K562 (cell line): Measurements from ENCODE around the gene GBA3. TPM values are rescaled to one million over a fixed set of nuclear protein-coding genes. Genes with fewer than 3 reads are reported as not detected.

ENCODE experiments used
- ATAC-seq: fragments of 200-7000 bp; cut with Tn5 transposase; 3 replicates; pipeline ENCODE4 v1.9.1; 2020; ENCODE audit warnings: moderate library complexity
- BruUV-seq: library from RNA; stranded (reverse); fragments of 400-500 nt; replicated peaks from 2 replicates; lab custom pipeline; 2021; lab: Mats Ljungman, UMichigan
- CTCF ChIA-PET: fragments of 300-600 bp; formaldehyde crosslinking; extraction: SDS; loops from one replicate; lab custom pipeline; 2021; ENCODE audit warnings: low intra/inter-chr PET ratio; lab: Yijun Ruan, JAX
- POLR2A ChIA-PET: fragments of 300-600, 350-650 bp; sonication (Branson Sonifier 250); formaldehyde crosslinking; extraction: SDS; loops from one replicate; lab custom pipeline; 2021; ENCODE audit warnings: antibody characterized with exemption, inconsistent platforms; lab: Yijun Ruan, JAX
- DNase-seq, 4 experiments: peaks; one replicate each; pipeline versions ENCODE4 v3.0.0 to v3.0.0-alpha.2; 2011 to 2018; ENCODE audit warnings: low spot score in 3 of 4, mixed read lengths in 3 of 4; ENCODE audit errors: extremely low read depth in 1 of 4
- FAIRE-seq: peaks from 2 replicates; lab custom pipeline; 2011; peaks lifted over from hg19 to GRCh38; lab: Jason Lieb, UNC
- H2AFZ ChIP-seq: 2 replicates; pipeline ENCODE4 v1.6.0; 2011; ENCODE audit warnings: low read depth, low read length, control low read depth, inconsistent platforms
- H3K27ac ChIP-seq: fragments of 200-600 bp; 3 replicates; pipeline ENCODE4 v1.8.0; 2011; ENCODE audit warnings: low read depth, mild to moderate bottlenecking, control low read depth, inconsistent platforms, low read length, moderate library complexity, mixed read lengths; ENCODE audit errors: extremely low read depth
- H3K27me3 ChIP-seq, 2 experiments: fragments of 300-600 bp in 1 of 2; 2 replicates in 1 of 2; 3 replicates in 1 of 2; pipeline versions ENCODE4 v1.6.0 to v1.8.0; 2011; ENCODE audit warnings: inconsistent platforms in 2 of 2, low read length in 2 of 2, mild to moderate bottlenecking in 1 of 2, mixed read lengths in 1 of 2, moderate library complexity in 1 of 2; ENCODE audit not compliant: control insufficient read depth in 2 of 2, insufficient read depth in 2 of 2
- H3K36me3 ChIP-seq: fragments of 300-600 bp; 3 replicates; pipeline ENCODE4 v1.8.0; 2011; ENCODE audit warnings: mild to moderate bottlenecking, low read length, inconsistent platforms; ENCODE audit not compliant: control insufficient read depth, insufficient read depth
- H3K4me1 ChIP-seq, 2 experiments: fragments of 200-600 bp in 1 of 2; replicated peaks in 1 of 2; 2 replicates in 1 of 2; 3 replicates in 1 of 2; pipeline versions ENCODE4 v1.5.1 to v1.8.0; 2011; ENCODE audit warnings: inconsistent platforms in 2 of 2, low read length in 2 of 2, mild to moderate bottlenecking in 1 of 2, mixed read lengths in 1 of 2, moderate library complexity in 1 of 2; ENCODE audit not compliant: control insufficient read depth in 2 of 2, insufficient read depth in 2 of 2
- H3K4me2 ChIP-seq: 2 replicates; pipeline ENCODE4 v1.6.1; 2011; ENCODE audit warnings: low read length, control low read depth, inconsistent platforms, mixed read lengths; ENCODE audit not compliant: insufficient read depth
- H3K4me3 ChIP-seq: fragments of 200-600 bp; sonication (generic), shearing (Covaris generic); 2 replicates; pipeline ENCODE4 v1.5.1; 2016; ENCODE audit warnings: control low read depth, inconsistent platforms
- H3K79me2 ChIP-seq: fragments of 200-600 bp; 3 replicates; pipeline ENCODE4 v1.8.0; 2011; ENCODE audit warnings: low read length, inconsistent platforms; ENCODE audit not compliant: control insufficient read depth, insufficient read depth
- H3K9ac ChIP-seq, 2 experiments: 2 replicates each; pipeline versions ENCODE4 v1.6.0 to v1.6.1; 2011; ENCODE audit warnings: low read depth in 2 of 2, low read length in 2 of 2, control low read depth in 1 of 2, inconsistent platforms in 1 of 2, mild to moderate bottlenecking in 1 of 2, mixed read lengths in 1 of 2; ENCODE audit not compliant: insufficient read depth in 1 of 2
- H3K9me1 ChIP-seq: one replicate; pipeline ENCODE4 v1.6.0; 2011; ENCODE audit warnings: inconsistent platforms, mild to moderate bottlenecking, low read length, moderate library complexity; ENCODE audit not compliant: control insufficient read depth, insufficient read depth
- H3K9me3 ChIP-seq: replicated peaks from 2 replicates; pipeline ENCODE4 v1.5.1; 2011; ENCODE audit warnings: low read depth, low read length, inconsistent platforms; ENCODE audit not compliant: control insufficient read depth, insufficient read depth
- H4K20me1 ChIP-seq: replicated peaks from 2 replicates; pipeline ENCODE4 v1.6.1; 2011; ENCODE audit warnings: low read length, inconsistent platforms, mixed read lengths; ENCODE audit not compliant: control insufficient read depth, insufficient read depth
- FOXP1 ChIP-seq: sonication (generic); formaldehyde crosslinking; IDR thresholded peaks from 2 replicates; pipeline ENCODE4 v1.8.0; 2022; ENCODE audit warnings: mild to moderate bottlenecking, missing genetic modification reagents
- GATA2 ChIP-seq: sonication (generic); formaldehyde crosslinking; IDR thresholded peaks from 2 replicates; pipeline ENCODE4 v1.4.0; 2020; ENCODE audit warnings: mild to moderate bottlenecking, missing genetic modification reagents
- GTF2A2 ChIP-seq: IDR thresholded peaks from 2 replicates; pipeline ENCODE4 v1.6.1; 2016; ENCODE audit warnings: mild to moderate bottlenecking, missing genetic modification characterization, missing compliant biosample characterization
- HSF4 ChIP-seq: fragments of 250-450 bp; sonication (Bioruptor Pico); IDR thresholded peaks from 2 replicates; pipeline ENCODE4 v2.1.2; 2022; ENCODE audit warnings: mild to moderate bottlenecking, moderate library complexity, borderline replicate concordance
- KHSRP ChIP-seq: fragments of 450-650 bp; IDR thresholded peaks from 2 replicates; pipeline ENCODE4 v1.6.1; 2017
- LCOR ChIP-seq: sonication (generic); formaldehyde crosslinking; IDR thresholded peaks from 2 replicates; pipeline ENCODE4 v1.8.0; 2022; ENCODE audit warnings: mild to moderate bottlenecking, missing genetic modification reagents
- PHB2 ChIP-seq: fragments of 450-650 bp; IDR thresholded peaks from 2 replicates; pipeline ENCODE4 v1.6.1; 2017; ENCODE audit warnings: low read depth
- RB1 ChIP-seq: fragments of 450-650 bp; IDR thresholded peaks from 2 replicates; pipeline ENCODE4 v1.6.1; 2017; ENCODE audit warnings: low read depth, mild to moderate bottlenecking
- RBM15 ChIP-seq: fragments of 200-400 bp; formaldehyde crosslinking; IDR thresholded peaks from 2 replicates; pipeline ENCODE4 v1.6.1; 2018; ENCODE audit warnings: mild to moderate bottlenecking, low read length, moderate library complexity; ENCODE audit not compliant: insufficient read depth
- ZFP1 ChIP-seq: fragments of 450-650 bp; formaldehyde crosslinking; IDR thresholded peaks from 2 replicates; pipeline ENCODE4 v1.4.0; 2020; ENCODE audit warnings: mild to moderate bottlenecking, mixed read lengths
- ZNF140 ChIP-seq: fragments of 250-450 bp; sonication (Bioruptor Pico); IDR thresholded peaks from 2 replicates; pipeline ENCODE4 v1.8.0; 2021; ENCODE audit warnings: moderate library complexity, mild to moderate bottlenecking, inconsistent platforms
- ZNF146 ChIP-seq: IDR thresholded peaks from one replicate; pipeline ENCODE4 v1.6.1; 2018; ENCODE audit warnings: missing compliant biosample characterization; ENCODE audit not compliant: unreplicated experiment
- ZNF175 ChIP-seq: fragments of 200-800 bp; sonication (Bioruptor generic); IDR thresholded peaks from 2 replicates; pipeline ENCODE4 v1.6.1; 2016; ENCODE audit warnings: low read depth, mild to moderate bottlenecking, missing genetic modification characterization, missing compliant biosample characterization
- ZNF408 ChIP-seq: fragments of 250-450 bp; sonication (Bioruptor Pico); IDR thresholded peaks from 2 replicates; pipeline ENCODE4 v1.4.0; 2020; ENCODE audit warnings: low read depth, mild to moderate bottlenecking, moderate library complexity
- ZNF551 ChIP-seq: fragments of 250-450 bp; sonication (Bioruptor Pico); IDR thresholded peaks from 2 replicates; pipeline ENCODE4 v1.5.0; 2021; ENCODE audit warnings: mild to moderate bottlenecking, moderate library complexity
- ZNF668 ChIP-seq: fragments of 250-450 bp; sonication (Bioruptor Pico); IDR thresholded peaks from 2 replicates; pipeline ENCODE4 v1.8.0; 2022; ENCODE audit warnings: mild to moderate bottlenecking, inconsistent platforms
- ZNF707 ChIP-seq: fragments of 250-450 bp; sonication (Bioruptor Pico); conservative IDR thresholded peaks from 2 replicates; pipeline ENCODE4 v1.8.0; 2022; ENCODE audit warnings: inconsistent platforms, mild to moderate bottlenecking, moderate library complexity
- WGBS: fragments of 100-300 bp; shearing (Covaris generic); methylation state at CpG from one replicate; pipeline ENCODE4 v1.1.6; 2016; ENCODE audit warnings: low coverage, mixed read lengths; ENCODE audit not compliant: insufficient coverage; ENCODE audit errors: missing lambda C conversion rate; 5-methylcytosine and 5-hydroxymethylcytosine counted together
- in situ Hi-C: fragments of 300-500 bp; cut with MboI; formaldehyde crosslinking; loops from 4 replicates; pipeline ENCODE4 v1.15.0; 2018; ENCODE audit warnings: inconsistent platforms, mixed read lengths
- intact Hi-C: fragments of 100-400 bp; cut with micrococcal nuclease; formaldehyde crosslinking; loops from 2 replicates; pipeline ENCODE4 v1.14.2; 2022
- polyA plus RNA-seq, 8 experiments: library from polyadenylated mRNA; depleted of rRNA in 4 of 8; stranded (reverse) in 5 of 8; unstranded in 3 of 8; fragments of >200 nt; fragmentation: Nextera tagmentation in 2 of 8; fragmentation: Illumina TruSeq in 1 of 8; extraction: Ambion mirVana in 2 of 8; extraction: Trizol in 1 of 8; gene quantifications; 2 replicates each; pipeline versions ENCODE4 v1.2.1 to v1.2.3, GENCODE V29; 2011 to 2014; ENCODE audit warnings: inconsistent platforms in 1 of 8, missing spikeins in 1 of 8
- total RNA-seq, 7 experiments: library from RNA; depleted of rRNA in 6 of 7; stranded (reverse); fragments of >200 nt in 6 of 7; fragmentation: Illumina TruSeq in 2 of 7; extraction: Trizol in 2 of 7; gene quantifications; 2 replicates each; pipeline versions ENCODE4 v1.2.1 to v1.2.3, GENCODE V29; 2011 to 2021; ENCODE audit warnings: low replicate concordance in 1 of 7
- TF ChIP-seq, protein P1 (sequence below): fragments of 450-650 bp; conservative IDR thresholded peaks from 2 replicates; pipeline ENCODE4 v1.6.1; 2016; ENCODE audit warnings: missing genetic modification characterization, low read depth, mild to moderate bottlenecking, control low read depth, missing compliant biosample characterization
- TF ChIP-seq, protein P2 (sequence below): sonication (generic); formaldehyde crosslinking; IDR thresholded peaks from 2 replicates; pipeline ENCODE4 v1.8.0; 2022; ENCODE audit warnings: mild to moderate bottlenecking, missing genetic modification reagents, borderline replicate concordance
- TF ChIP-seq, protein P3 (sequence below): sonication (generic); formaldehyde crosslinking; IDR thresholded peaks from 2 replicates; pipeline ENCODE4 v1.5.0; 2020; ENCODE audit warnings: missing genetic modification reagents

The GBA3 gene
- total and polyA plus RNA-seq, 9 of the 15 experiments (the other 6 are each of a cell fraction or from before 2014, with no cell fraction given), result 0.13 to 0.75 (median 0.40) TPM; not detected in 1

DNA sequence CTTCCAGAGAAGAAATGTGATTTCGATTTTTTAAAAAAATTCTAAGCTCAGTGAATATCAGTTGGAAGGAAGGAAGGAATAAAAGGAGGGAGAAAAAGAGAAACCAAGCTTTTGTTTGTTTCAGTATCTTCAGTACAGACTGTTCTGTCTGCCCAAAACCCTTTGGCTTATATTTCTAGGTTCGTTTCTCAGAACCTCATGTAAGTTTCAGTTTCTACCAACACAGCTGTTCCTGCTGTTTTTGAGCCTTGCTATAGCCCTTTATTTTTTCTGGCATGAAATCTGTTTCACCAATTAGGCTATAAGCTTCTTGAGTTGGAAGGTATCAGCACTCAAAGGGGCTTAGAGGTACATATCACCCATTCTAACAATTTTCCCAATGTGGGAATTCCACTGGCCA, 157.9 kb downstream of the GBA3 start (continued):
- no peak for TF ChIP-seq ZNF551
- TF ChIP-seq, protein P1, sequence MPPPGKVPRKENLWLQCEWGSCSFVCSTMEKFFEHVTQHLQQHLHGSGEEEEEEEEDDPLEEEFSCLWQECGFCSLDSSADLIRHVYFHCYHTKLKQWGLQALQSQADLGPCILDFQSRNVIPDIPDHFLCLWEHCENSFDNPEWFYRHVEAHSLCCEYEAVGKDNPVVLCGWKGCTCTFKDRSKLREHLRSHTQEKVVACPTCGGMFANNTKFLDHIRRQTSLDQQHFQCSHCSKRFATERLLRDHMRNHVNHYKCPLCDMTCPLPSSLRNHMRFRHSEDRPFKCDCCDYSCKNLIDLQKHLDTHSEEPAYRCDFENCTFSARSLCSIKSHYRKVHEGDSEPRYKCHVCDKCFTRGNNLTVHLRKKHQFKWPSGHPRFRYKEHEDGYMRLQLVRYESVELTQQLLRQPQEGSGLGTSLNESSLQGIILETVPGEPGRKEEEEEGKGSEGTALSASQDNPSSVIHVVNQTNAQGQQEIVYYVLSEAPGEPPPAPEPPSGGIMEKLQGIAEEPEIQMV, result no peak

DNA sequence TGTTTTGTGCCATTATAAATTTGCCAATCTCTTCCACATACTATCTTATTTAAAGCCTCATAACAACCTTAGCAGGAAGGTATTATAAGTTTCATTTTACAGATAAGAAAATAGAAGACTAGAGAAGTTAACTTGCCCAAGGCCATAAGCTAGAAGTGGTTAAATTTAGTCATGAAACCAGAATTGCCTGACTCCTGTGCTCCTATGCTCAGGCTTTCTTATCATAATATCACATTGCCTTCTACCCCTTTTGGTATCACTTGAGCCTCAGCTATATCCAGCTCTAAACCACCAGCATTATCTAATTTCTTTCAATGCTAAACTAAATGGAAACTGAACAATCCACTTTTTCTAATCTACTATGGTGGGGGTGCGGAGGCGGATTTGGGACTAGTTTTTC, 164.7 kb downstream of the GBA3 start:
- H3K4me2 ChIP-seq, result no peak overlapping the region
- no peak for ATAC-seq
- no peak for TF ChIP-seq ZNF668 (CRISPR knock-in tag)
- TF ChIP-seq LCOR (CRISPR knock-in tag), result no peak
- no peak for TF ChIP-seq HSF4 (CRISPR knock-in tag)
- no peak for TF ChIP-seq PHB2
- no peak for TF ChIP-seq FOXP1 (CRISPR knock-in tag)
- TF ChIP-seq KHSRP, result no peak
- TF ChIP-seq GATA2 (CRISPR knock-in tag), result no peak
- TF ChIP-seq ZNF408, result no peak
- TF ChIP-seq ZNF140 (CRISPR knock-in tag), result no peak
- no peak for TF ChIP-seq ZNF146 (CRISPR knock-in tag)
- no peak for TF ChIP-seq GTF2A2 (tag)
- TF ChIP-seq, protein P2, sequence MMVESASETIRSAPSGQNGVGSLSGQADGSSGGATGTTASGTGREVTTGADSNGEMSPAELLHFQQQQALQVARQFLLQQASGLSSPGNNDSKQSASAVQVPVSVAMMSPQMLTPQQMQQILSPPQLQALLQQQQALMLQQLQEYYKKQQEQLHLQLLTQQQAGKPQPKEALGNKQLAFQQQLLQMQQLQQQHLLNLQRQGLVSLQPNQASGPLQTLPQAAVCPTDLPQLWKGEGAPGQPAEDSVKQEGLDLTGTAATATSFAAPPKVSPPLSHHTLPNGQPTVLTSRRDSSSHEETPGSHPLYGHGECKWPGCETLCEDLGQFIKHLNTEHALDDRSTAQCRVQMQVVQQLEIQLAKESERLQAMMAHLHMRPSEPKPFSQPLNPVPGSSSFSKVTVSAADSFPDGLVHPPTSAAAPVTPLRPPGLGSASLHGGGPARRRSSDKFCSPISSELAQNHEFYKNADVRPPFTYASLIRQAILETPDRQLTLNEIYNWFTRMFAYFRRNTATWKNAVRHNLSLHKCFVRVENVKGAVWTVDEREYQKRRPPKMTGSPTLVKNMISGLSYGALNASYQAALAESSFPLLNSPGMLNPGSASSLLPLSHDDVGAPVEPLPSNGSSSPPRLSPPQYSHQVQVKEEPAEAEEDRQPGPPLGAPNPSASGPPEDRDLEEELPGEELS (CRISPR knock-in tag), result no peak
- TF ChIP-seq ZNF175 (CRISPR knock-in tag), result no peak
- no peak for TF ChIP-seq ZNF707 (CRISPR knock-in tag)
- no peak for TF ChIP-seq ZFP1 (CRISPR knock-in tag)
- TF ChIP-seq RB1, result no peak
- TF ChIP-seq, protein P3, sequence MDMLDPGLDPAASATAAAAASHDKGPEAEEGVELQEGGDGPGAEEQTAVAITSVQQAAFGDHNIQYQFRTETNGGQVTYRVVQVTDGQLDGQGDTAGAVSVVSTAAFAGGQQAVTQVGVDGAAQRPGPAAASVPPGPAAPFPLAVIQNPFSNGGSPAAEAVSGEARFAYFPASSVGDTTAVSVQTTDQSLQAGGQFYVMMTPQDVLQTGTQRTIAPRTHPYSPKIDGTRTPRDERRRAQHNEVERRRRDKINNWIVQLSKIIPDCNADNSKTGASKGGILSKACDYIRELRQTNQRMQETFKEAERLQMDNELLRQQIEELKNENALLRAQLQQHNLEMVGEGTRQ (CRISPR knock-in tag), result no peak
- TF ChIP-seq RBM15, result no peak
- TF ChIP-seq, all 486 proteins: peak for 0
- Histone ChIP-seq H3K79me2 (no peaks in the 10 kb centered on the region), H3K4me3 (no peak overlapping the region), H4K20me1 (no peaks in the 10 kb centered on the region), H3K4me1 (no peaks in the 10 kb centered on the region), H3K9ac (no peak overlapping the region), H3K27me3 (no peaks in the 10 kb centered on the region), H3K36me3 (no peaks in the 10 kb centered on the region), H3K27ac (no peak overlapping the region), H3K9me1 (no peaks in the 10 kb centered on the region), H2AFZ (no peak overlapping the region), H3K9me3 (no peaks in the 10 kb centered on the region)
- DNase-seq, result no peak
- in situ Hi-C loops, result no loop called here
- ChIA-PET POLR2A (no interaction called here), CTCF (no interaction called here)
- no peak for FAIRE-seq
- WGBS, result 0% methylated on average over 2 of the region's 2 CpGs
- no TSS peak for BruUV-seq
- intact Hi-C loops, result no loop called here
